Tibial artery (tissue), 4 donors: ENCODE measurements around the gene KRT74.

Experiments used
- DNase-seq, 2 donors: peaks; one replicate each; pipeline ENCODE4 v3.0.0-alpha.2; 2019
- H3K27ac ChIP-seq, 2 donors: fragments of 200-600 bp; sonication (generic) in 1 of 2; 1 replicate in 1 of 2; 2 replicates in 1 of 2; pipeline ENCODE4 v1.5.1; 2018 to 2019; ENCODE audit warnings: mild to moderate bottlenecking in 1 of 2
- H3K27me3 ChIP-seq, 2 donors: fragments of 200-600 bp; sonication (generic) in 1 of 2; one replicate each; pipeline versions ENCODE4 v1.5.1 to v1.6.0; 2016 to 2019
- H3K36me3 ChIP-seq, 3 donors: fragments of 200-600 bp; sonication (generic) in 2 of 3; one replicate each; pipeline ENCODE4 v1.5.1; 2016 to 2019; ENCODE audit warnings: mild to moderate bottlenecking in 2 of 3
- H3K4me1 ChIP-seq, 4 donors: fragments of 200-600 bp; sonication (generic) in 2 of 4; 1 replicate in 3 of 4; 2 replicates in 1 of 4; pipeline ENCODE4 v1.5.1; 2016 to 2019
- H3K4me3 ChIP-seq, 2 donors: fragments of 200-600 bp; sonication (generic) in 1 of 2; 1 replicate in 1 of 2; 2 replicates in 1 of 2; pipeline ENCODE4 v1.5.1; 2018 to 2019; ENCODE audit warnings: mild to moderate bottlenecking in 2 of 2
- H3K9me3 ChIP-seq, 3 donors: fragments of 200-600 bp; sonication (generic) in 1 of 3; one replicate each; pipeline ENCODE4 v1.5.1; 2016 to 2019
- intact Hi-C: fragments of 100-400 bp; cut with DNase I; formaldehyde crosslinking; loops from one replicate; pipeline ENCODE4 v1.15.0; 2023; ENCODE audit warnings: low total_unique reads
- TF ChIP-seq, protein P1 (sequence below), 2 experiments: fragments of 200-600 bp in 1 of 2; fragments of 450-650 bp in 1 of 2; IDR thresholded peaks; one replicate each; pipeline ENCODE4 v1.5.1; 2017 to 2019; ENCODE audit warnings: antibody characterized with exemption in 2 of 2, mild to moderate bottlenecking in 1 of 2, moderate library complexity in 1 of 2

KRT74 gene

DNA sequence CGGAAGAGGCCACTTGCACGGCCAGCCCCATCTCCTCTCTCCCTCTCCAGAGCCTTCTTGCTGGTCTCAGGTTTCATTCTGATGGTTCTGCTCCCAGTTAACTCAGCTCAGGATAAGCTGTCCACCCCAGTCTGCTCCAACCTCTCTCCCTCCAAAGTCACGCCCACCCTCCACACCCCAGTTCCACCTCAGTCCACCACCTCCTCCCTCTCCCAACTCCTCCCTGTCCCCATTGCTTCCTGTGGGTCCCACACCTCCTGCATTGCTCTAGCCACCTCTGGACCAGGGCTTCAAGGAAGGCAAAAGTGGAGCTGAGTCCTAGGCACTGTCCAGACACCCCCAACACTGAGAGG is 33.8 kb downstream of the KRT74 start:
- peaks cover 0 to 30% (median 9%) of the 10 kb centered on the region in 4 donors for H3K4me1 ChIP-seq
- intact Hi-C loops, result no loop called here

DNA sequence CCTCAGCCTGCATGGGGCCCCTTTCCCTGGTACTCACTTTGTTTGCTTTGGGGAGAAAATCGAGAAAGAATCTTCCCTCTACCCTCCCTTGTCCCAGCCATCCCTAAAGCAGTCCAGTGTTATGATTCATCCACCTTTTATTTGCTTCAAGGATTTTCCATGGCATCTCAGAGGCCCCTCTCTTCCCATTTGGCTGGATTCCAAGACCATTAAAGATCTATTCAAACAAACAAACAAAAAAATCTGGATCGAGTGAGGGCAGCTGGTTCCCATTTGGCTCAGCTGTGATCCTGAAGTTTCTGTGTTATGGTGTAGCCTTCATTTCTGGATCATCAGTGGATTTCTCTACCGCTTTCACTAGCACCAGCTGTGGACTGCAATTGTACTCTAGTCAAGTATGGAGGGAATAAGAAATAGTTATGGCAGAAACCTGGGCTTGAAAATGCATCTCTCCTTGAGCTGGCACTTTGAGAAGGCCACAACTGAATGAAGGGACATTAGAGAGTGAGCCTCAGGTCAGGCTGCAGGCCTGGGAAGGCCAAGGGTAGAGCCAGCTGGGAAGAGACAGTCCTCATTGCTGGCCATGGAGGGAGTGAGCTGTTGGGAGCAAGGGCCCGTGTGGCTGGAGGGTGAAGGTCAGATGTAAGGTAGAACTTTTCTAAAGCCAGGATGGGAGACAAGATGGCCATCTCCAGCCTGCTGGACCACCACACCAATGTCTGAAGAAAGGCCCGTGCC is 34.4 kb downstream of the KRT74 start:
- H3K9me3 ChIP-seq, result no peaks in the 10 kb centered on the region
- H3K4me1 ChIP-seq, result peaks cover 0 to 25% (median 3%) of the 10 kb centered on the region in 4 donors
- no peak overlapping the region for H3K27ac ChIP-seq
- no peak for DNase-seq
- no peaks in the 10 kb centered on the region for H3K36me3 ChIP-seq
- no peak overlapping the region for H3K4me3 ChIP-seq
- intact Hi-C loops, result no loop called here
- no peaks in the 10 kb centered on the region for H3K27me3 ChIP-seq
- TF ChIP-seq, protein P1, sequence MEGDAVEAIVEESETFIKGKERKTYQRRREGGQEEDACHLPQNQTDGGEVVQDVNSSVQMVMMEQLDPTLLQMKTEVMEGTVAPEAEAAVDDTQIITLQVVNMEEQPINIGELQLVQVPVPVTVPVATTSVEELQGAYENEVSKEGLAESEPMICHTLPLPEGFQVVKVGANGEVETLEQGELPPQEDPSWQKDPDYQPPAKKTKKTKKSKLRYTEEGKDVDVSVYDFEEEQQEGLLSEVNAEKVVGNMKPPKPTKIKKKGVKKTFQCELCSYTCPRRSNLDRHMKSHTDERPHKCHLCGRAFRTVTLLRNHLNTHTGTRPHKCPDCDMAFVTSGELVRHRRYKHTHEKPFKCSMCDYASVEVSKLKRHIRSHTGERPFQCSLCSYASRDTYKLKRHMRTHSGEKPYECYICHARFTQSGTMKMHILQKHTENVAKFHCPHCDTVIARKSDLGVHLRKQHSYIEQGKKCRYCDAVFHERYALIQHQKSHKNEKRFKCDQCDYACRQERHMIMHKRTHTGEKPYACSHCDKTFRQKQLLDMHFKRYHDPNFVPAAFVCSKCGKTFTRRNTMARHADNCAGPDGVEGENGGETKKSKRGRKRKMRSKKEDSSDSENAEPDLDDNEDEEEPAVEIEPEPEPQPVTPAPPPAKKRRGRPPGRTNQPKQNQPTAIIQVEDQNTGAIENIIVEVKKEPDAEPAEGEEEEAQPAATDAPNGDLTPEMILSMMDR (IDR thresholded peaks at IDR 0.05), result no peak

More for the DNA sequence above, 33.8 kb downstream of the KRT74 start:
- Histone ChIP-seq H3K4me3 (no peak overlapping the region), H3K36me3 (no peaks in the 10 kb centered on the region), H3K27me3 (no peaks in the 10 kb centered on the region), H3K27ac (no peak overlapping the region), H3K9me3 (no peaks in the 10 kb centered on the region)
- no peak for DNase-seq
- TF ChIP-seq, protein P1 (IDR thresholded peaks at IDR 0.05), result no peak

- Histone ChIP-seq H3K4me1 (peaks cover 0 to 17% (median 0%) of the 10 kb centered on the region in 4 donors), H3K27ac (no peak overlapping the region), H3K36me3 (no peaks in the 10 kb centered on the region), H3K4me3 (no peak overlapping the region), H3K27me3 (no peaks in the 10 kb centered on the region), H3K9me3 (no peaks in the 10 kb centered on the region)
- no peak for DNase-seq
- TF ChIP-seq, protein P1 (IDR thresholded peaks at IDR 0.05), result no peak
- intact Hi-C loops, result no loop called here
Measured at GRCh38 chr12:52537101-52537500, 36.5 kb downstream of the KRT74 start.

DNA sequence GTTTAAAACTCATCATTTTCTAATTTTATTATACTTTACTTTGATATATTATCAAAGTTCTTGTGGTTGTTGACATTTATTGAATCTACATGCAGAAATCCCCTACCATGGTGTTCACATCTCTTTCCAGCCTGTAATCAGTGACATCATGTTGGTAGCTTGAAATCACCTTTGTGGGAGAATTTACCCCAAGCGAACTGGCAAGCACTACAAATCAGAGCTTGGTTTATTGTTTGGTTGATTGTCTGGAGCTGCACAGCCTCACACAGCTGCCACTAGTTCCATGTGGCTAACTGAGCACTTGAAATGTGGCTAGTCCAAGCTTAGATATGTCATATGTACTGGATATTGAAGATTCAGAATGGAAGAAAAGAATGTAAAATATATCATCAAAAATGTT is 38.1 kb downstream of the KRT74 start:
- no peak for DNase-seq
- TF ChIP-seq, protein P1 (IDR thresholded peaks at IDR 0.05), result no peak

DNA sequence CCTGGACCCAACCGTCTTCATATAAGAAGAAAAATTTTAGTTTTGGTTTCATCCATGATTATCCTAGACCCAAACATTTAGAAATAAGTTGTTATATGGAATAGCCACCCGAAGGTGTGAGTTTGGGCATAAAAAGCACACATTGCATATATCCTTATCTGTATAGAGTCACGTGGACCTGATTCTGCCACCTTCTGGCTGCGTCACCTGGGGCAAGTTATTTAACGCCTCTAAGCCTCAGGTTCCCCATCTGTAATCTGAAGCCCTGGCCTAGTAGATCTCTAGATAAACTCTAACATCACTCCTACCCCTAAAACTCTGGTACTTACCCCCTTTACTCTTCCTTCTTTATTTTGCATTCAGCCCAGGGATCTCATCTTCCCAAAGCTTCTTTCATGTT is 39.2 kb downstream of the KRT74 start:
- Histone ChIP-seq H3K4me1 (peaks cover 0 to 7% (median 0%) of the 10 kb centered on the region in 4 donors), H3K36me3 (no peaks in the 10 kb centered on the region), H3K27ac (no peak overlapping the region), H3K4me3 (no peak overlapping the region), H3K27me3 (no peaks in the 10 kb centered on the region), H3K9me3 (no peaks in the 10 kb centered on the region)
- intact Hi-C loops, result no loop called here
- TF ChIP-seq, protein P1 (IDR thresholded peaks at IDR 0.05), result no peak
- no peak for DNase-seq

More for the DNA sequence above, 38.1 kb downstream of the KRT74 start:
- no peaks in the 10 kb centered on the region for H3K9me3 ChIP-seq
- H3K27me3 ChIP-seq, result no peaks in the 10 kb centered on the region
- no peak overlapping the region for H3K4me3 ChIP-seq
- H3K27ac ChIP-seq, result no peak overlapping the region
- intact Hi-C loops, result no loop called here
- H3K4me1 ChIP-seq, result peaks cover 0 to 15% (median 0%) of the 10 kb centered on the region in 4 donors
- no peaks in the 10 kb centered on the region for H3K36me3 ChIP-seq
